ENCODE data around the gene GSE1.

The GSE1 gene

DNA sequence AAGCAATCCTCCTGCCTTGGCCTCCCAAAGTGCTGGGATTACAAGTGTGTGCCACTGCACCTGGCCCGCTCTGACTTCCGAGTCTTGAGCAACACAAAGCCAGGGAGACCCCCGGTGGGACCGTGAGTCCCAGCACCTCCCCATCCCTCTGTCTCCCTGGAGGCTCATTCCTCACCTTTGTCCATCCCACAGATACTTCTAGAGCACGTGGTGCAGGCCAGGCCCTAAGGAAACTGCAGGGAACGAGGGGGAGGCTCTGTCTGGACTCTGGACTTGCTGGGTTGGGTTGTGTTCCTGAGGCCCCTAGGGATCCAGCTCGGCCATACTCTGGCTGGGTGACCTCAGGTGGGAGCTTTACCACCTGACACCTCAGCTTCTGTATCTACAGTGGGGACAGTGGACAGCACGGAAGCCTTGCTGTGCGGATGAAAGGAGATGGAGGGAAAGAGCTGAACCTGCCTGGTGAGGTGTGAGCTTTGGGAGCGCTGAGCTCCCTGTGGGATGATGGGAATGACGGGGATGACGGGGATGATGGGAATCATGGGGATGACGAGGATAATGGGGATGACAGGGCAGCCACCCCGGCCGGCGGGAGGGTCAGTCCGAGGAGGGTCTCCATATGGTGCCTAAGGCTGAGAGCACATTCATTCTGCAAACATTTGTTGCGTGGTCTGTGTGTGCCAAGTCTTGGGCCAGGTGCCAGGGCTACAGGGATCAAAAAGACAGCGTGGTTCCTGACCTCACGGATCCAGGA lies 111.2 kb downstream of the GSE1 start:
- H3K36me3 ChIP-seq (ENCODE audit: control insufficient read depth, insufficient read depth, low read length, severe bottlenecking): no peaks in the 10 kb centered on the region
- no peak for DNase-seq (ENCODE audit: low read depth)

GRCh38 chr16:85724936-85725335 lies 111.8 kb downstream of the GSE1 start:
- Histone ChIP-seq H3K9ac (ENCODE audit: low read length) (no peak overlapping the region), H3K4me1 (ENCODE audit: control insufficient read depth, insufficient read depth, low read length) (no peaks in the 10 kb centered on the region), H3K36me3 (ENCODE audit: control insufficient read depth, insufficient read depth, low read length, severe bottlenecking) (no peaks in the 10 kb centered on the region), H3K4me3 (ENCODE audit: low read length) (no peak overlapping the region), H3K27me3 (replicated peaks; ENCODE audit: control insufficient read depth, insufficient read depth, low read length) (no peaks in the 10 kb centered on the region), H3K9me3 (ENCODE audit: control insufficient read depth, low read length) (peaks cover 2% of the 10 kb centered on the region)
- DNase-seq (ENCODE audit: low read depth): no peak

More for the DNA sequence above, 111.2 kb downstream of the GSE1 start:
- Histone ChIP-seq H3K4me3 (ENCODE audit: low read length) (no peak overlapping the region), H3K9ac (ENCODE audit: low read length) (no peak overlapping the region), H3K27me3 (replicated peaks; ENCODE audit: control insufficient read depth, insufficient read depth, low read length) (no peaks in the 10 kb centered on the region), H3K9me3 (ENCODE audit: control insufficient read depth, low read length) (peaks cover 2% of the 10 kb centered on the region), H3K4me1 (ENCODE audit: control insufficient read depth, insufficient read depth, low read length) (no peaks in the 10 kb centered on the region)

Measured in adipocyte (in vitro differentiated cells).